ENCODE results near the gene TBC1D5.

DNA sequence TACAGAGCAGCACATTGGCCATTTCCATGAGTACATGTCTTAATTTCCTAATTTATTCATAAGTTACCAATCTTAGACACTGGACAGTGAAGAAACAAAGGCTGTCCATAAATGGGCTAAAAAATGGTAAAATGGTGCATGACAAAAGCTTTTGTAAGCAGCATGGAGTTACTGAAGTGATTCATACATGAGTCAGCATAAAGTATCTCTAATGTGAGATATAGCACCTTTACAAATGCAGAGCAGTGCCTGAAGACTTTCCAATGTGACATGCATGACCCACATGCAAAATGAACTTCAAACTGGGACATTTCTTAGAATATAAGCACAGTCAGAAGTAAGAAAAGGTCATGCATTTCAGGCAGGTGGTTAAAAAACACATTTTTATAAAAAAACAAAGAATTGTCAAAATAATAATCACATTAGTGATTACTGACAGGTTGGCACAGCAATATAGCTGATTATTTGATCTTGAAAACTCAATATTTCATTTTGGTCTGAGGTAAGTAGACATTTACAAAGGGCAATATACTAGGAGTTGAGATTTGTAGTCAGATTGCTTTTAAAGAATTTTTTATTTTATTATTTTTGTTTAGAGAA, 558.4 kb downstream of the TBC1D5 start:
- TF ChIP-seq POLR2AphosphoS5 (IDR thresholded peaks at IDR 0.05; ENCODE audit: low read depth, low read length) (no peak), SIN3A (IDR thresholded peaks at IDR 0.05; ENCODE audit: borderline replicate concordance, insufficient read depth, low read length) (no peak), FOXP2 (optimal IDR thresholded peaks at IDR 0.05; ENCODE audit: borderline replicate concordance, extremely low read depth, extremely low read length, insufficient read depth) (no peak)
- TF ChIP-seq, protein P1, sequence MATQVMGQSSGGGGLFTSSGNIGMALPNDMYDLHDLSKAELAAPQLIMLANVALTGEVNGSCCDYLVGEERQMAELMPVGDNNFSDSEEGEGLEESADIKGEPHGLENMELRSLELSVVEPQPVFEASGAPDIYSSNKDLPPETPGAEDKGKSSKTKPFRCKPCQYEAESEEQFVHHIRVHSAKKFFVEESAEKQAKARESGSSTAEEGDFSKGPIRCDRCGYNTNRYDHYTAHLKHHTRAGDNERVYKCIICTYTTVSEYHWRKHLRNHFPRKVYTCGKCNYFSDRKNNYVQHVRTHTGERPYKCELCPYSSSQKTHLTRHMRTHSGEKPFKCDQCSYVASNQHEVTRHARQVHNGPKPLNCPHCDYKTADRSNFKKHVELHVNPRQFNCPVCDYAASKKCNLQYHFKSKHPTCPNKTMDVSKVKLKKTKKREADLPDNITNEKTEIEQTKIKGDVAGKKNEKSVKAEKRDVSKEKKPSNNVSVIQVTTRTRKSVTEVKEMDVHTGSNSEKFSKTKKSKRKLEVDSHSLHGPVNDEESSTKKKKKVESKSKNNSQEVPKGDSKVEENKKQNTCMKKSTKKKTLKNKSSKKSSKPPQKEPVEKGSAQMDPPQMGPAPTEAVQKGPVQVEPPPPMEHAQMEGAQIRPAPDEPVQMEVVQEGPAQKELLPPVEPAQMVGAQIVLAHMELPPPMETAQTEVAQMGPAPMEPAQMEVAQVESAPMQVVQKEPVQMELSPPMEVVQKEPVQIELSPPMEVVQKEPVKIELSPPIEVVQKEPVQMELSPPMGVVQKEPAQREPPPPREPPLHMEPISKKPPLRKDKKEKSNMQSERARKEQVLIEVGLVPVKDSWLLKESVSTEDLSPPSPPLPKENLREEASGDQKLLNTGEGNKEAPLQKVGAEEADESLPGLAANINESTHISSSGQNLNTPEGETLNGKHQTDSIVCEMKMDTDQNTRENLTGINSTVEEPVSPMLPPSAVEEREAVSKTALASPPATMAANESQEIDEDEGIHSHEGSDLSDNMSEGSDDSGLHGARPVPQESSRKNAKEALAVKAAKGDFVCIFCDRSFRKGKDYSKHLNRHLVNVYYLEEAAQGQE (IDR thresholded peaks at IDR 0.05; ENCODE audit: insufficient read depth in 1 of 2, low read depth in 2 of 2, low read length in 2 of 2), result no peak

Measured in PFSK-1 (cell line).